Measurements from ENCODE around the gene MOB3A. TPM values are rescaled to one million over a fixed set of nuclear protein-coding genes. Genes with fewer than 3 reads are reported as not detected.

The MOB3A gene
- total and polyA plus RNA-seq, 2 of the 13 experiments (the other 11 are each of a cell fraction or from before 2014, with no cell fraction given), result 3.5 to 17.8 TPM

GRCh38 chr19:2079076-2079864 lies 16.9 kb downstream of the MOB3A start (continued):
- no peak for TF ChIP-seq ATF3 (CRISPR knock-in tag; IDR thresholded peaks at IDR 0.05)
- TF ChIP-seq TRIM24 (CRISPR knock-in tag; IDR thresholded peaks at IDR 0.05), result no peak
- no peak for TF ChIP-seq ZNF18 (CRISPR knock-in tag; IDR thresholded peaks at IDR 0.05; ENCODE audit: insufficient replicate concordance)
- no peak for TF ChIP-seq ZBTB38 (CRISPR knock-in tag; IDR thresholded peaks at IDR 0.05)

- Histone ChIP-seq H4K20me1 (ENCODE audit: insufficient read depth, low read length) (no peaks in the 10 kb centered on the region), H3K79me2 (ENCODE audit: insufficient read depth, low read length) (no peaks in the 10 kb centered on the region), H3K9me3 (ENCODE audit: low read length) (no peaks in the 10 kb centered on the region), H3K4me2 (ENCODE audit: low read depth, low read length) (no peak overlapping the region), H3K4me1 (ENCODE audit: insufficient read depth, low read length) (0 out of 2 replicates have a peak, but pooled peaks cover 8% of the 10 kb centered on the region), H3K27me3 (ENCODE audit: control insufficient read depth in 1 of 2, insufficient read depth in 2 of 2, low read length in 2 of 2) (no peaks in the 10 kb centered on the region), H3K4me3 (replicated peaks in 1 of 3; ENCODE audit: insufficient read depth in 1 of 3, low read depth in 2 of 3, low read length in 3 of 3) (no peak overlapping the region), H3K27ac (ENCODE audit: extremely low read length, insufficient read depth, low read length) (no peak overlapping the region), H3K36me3 (replicated peaks in 1 of 2; ENCODE audit: control insufficient read depth in 1 of 2, insufficient read depth in 2 of 2, low read length in 2 of 2) (peaks cover 11 to 26% of the 10 kb centered on the region in 2 experiments; a peak in 4 of 5 replicates), H2AFZ (ENCODE audit: low read length) (no peak overlapping the region), H3K9ac (ENCODE audit: insufficient read depth, low read depth, low read length) (no peak overlapping the region)
- no peak for ATAC-seq
- DNase-seq (ENCODE audit: low spot score), result no peak
- no peak for FAIRE-seq
- POLR2A ChIA-PET, result no interaction called here
- WGBS (ENCODE audit: low lambda C conversion rate), result 98% methylated on average over 33 of the region's 44 CpGs
- CTCF ChIA-PET (ENCODE audit: low intra/inter-chr PET ratio, low total read pairs), result no interaction called here
- in situ Hi-C loops (cut with HindIII; ENCODE audit: extremely low pct_ligation_motif_present, low pct_unique_long_range_greater_than_20kb) (no loop called here), intact Hi-C loops (cut with micrococcal nuclease; ENCODE audit: unreplicated experiment) (no loop called here)
- BruUV-seq (replicated peaks), result no TSS peak
- TF ChIP-seq RERE (CRISPR knock-in tag; IDR thresholded peaks at IDR 0.05; ENCODE audit: low read depth) (no peak), ZNF230 (CRISPR knock-in tag; IDR thresholded peaks at IDR 0.05) (no peak), ZBTB44 (CRISPR knock-in tag; IDR thresholded peaks at IDR 0.05) (no peak), JDP2 (CRISPR knock-in tag; IDR thresholded peaks at IDR 0.05; ENCODE audit: borderline replicate concordance) (no peak), ZNF121 (CRISPR knock-in tag; IDR thresholded peaks at IDR 0.05) (0 out of 2 replicates have a peak, but pooled peaks have one; percentile 49), POLR2AphosphoS5 (IDR thresholded peaks at IDR 0.05; ENCODE audit: low read depth, low read length) (no peak)
These were observed 18.1 kb downstream of the MOB3A start for GRCh38 chr19:2077833-2078619.

Data from HepG2 (cell line).